SK-N-SH treated with all-trans-retinoic acid at 6 μM for 48 hours (cell line): ENCODE data around the gene PGR.

Source experiments
- ATAC-seq: fragments of 200-7000 bp; cut with Tn5 transposase; 3 replicates; pipeline ENCODE4 v1.9.1; 2020; ENCODE audit warnings: mild to moderate bottlenecking, moderate library complexity
- ARNTL ChIP-seq: fragments of 450-650 bp; formaldehyde crosslinking; IDR thresholded peaks from 2 replicates; pipeline ENCODE4 v1.5.0; 2020; ENCODE audit warnings: low read depth, mild to moderate bottlenecking, moderate library complexity, borderline replicate concordance
- BACH2 ChIP-seq: fragments of 250-450 bp; sonication (Bioruptor Pico); IDR thresholded peaks from 2 replicates; pipeline ENCODE4 v1.9.0; 2021; ENCODE audit warnings: mild to moderate bottlenecking, borderline replicate concordance
- CSDC2 ChIP-seq: fragments of 250-450 bp; sonication (Bioruptor Pico); IDR thresholded peaks from 2 replicates; pipeline ENCODE4 v1.5.0; 2020; ENCODE audit warnings: mild to moderate bottlenecking, moderate library complexity
- ESRRG ChIP-seq: fragments of 250-450 bp; sonication (Bioruptor Pico); IDR thresholded peaks from 2 replicates; pipeline ENCODE4 v1.6.1; 2021; ENCODE audit warnings: mild to moderate bottlenecking
- GLIS3 ChIP-seq: fragments of 250-450 bp; sonication (Bioruptor Pico); IDR thresholded peaks from 2 replicates; pipeline ENCODE4 v1.5.0; 2020; ENCODE audit warnings: mild to moderate bottlenecking, moderate library complexity
- ISL1 ChIP-seq: fragments of 250-450 bp; sonication (Bioruptor Pico); IDR thresholded peaks from 2 replicates; pipeline ENCODE4 v2.1.2; 2022; ENCODE audit warnings: mild to moderate bottlenecking, moderate library complexity
- OSR1 ChIP-seq: fragments of 250-450 bp; sonication (Bioruptor Pico); IDR thresholded peaks from 2 replicates; pipeline ENCODE4 v1.8.0; 2022; ENCODE audit warnings: moderate library complexity, mild to moderate bottlenecking, inconsistent platforms
- PPARA ChIP-seq: fragments of 250-450 bp; sonication (Bioruptor Pico); IDR thresholded peaks from 2 replicates; pipeline ENCODE4 v1.5.0; 2020; ENCODE audit warnings: mild to moderate bottlenecking, borderline replicate concordance
- SNAI2 ChIP-seq: fragments of 250-450 bp; sonication (Bioruptor Pico); IDR thresholded peaks from 2 replicates; pipeline ENCODE4 v1.5.0; 2020; ENCODE audit warnings: mild to moderate bottlenecking, moderate library complexity
- TCF4 ChIP-seq: fragments of 250-450 bp; sonication (Bioruptor Pico); IDR thresholded peaks from 2 replicates; pipeline ENCODE4 v1.8.0; 2021; ENCODE audit warnings: mild to moderate bottlenecking, moderate library complexity, borderline replicate concordance
- TOX ChIP-seq: fragments of 250-450 bp; sonication (Bioruptor Pico); IDR thresholded peaks from 2 replicates; pipeline ENCODE4 v1.8.0; 2021; ENCODE audit warnings: mild to moderate bottlenecking, moderate library complexity, borderline replicate concordance
- ZC3H10 ChIP-seq: fragments of 250-450 bp; sonication (Bioruptor Pico); IDR thresholded peaks from 2 replicates; pipeline ENCODE4 v1.5.1; 2021; ENCODE audit warnings: mild to moderate bottlenecking, moderate library complexity
- ZFP3 ChIP-seq: fragments of 250-450 bp; sonication (Bioruptor Pico); IDR thresholded peaks from 2 replicates; pipeline ENCODE4 v1.5.0; 2020; ENCODE audit warnings: mild to moderate bottlenecking, moderate library complexity
- ZFP30 ChIP-seq: fragments of 450-650 bp; formaldehyde crosslinking; IDR thresholded peaks from 2 replicates; pipeline ENCODE4 v1.5.0; 2022; ENCODE audit warnings: mild to moderate bottlenecking, moderate library complexity
- ZNF565 ChIP-seq: fragments of 450-650 bp; formaldehyde crosslinking; conservative IDR thresholded peaks from 2 replicates; pipeline ENCODE4 v1.5.0; 2020; ENCODE audit warnings: low read depth, mild to moderate bottlenecking, moderate library complexity
- ZNF70 ChIP-seq: fragments of 450-650 bp; formaldehyde crosslinking; IDR thresholded peaks from 2 replicates; pipeline ENCODE4 v1.5.0; 2020; ENCODE audit warnings: mild to moderate bottlenecking, moderate library complexity
- TF ChIP-seq, protein P1 (sequence below): fragments of 250-450 bp; sonication (Bioruptor Pico); IDR thresholded peaks from 2 replicates; pipeline ENCODE4 v1.5.0; 2020; ENCODE audit warnings: mild to moderate bottlenecking, moderate library complexity
- TF ChIP-seq, protein P2 (sequence below): fragments of 250-450 bp; sonication (Bioruptor Pico); IDR thresholded peaks from 2 replicates; pipeline ENCODE4 v1.8.0; 2021; ENCODE audit warnings: low read depth, mild to moderate bottlenecking, moderate library complexity, borderline replicate concordance
- TF ChIP-seq, protein P3 (sequence below): fragments of 250-450 bp; sonication (Bioruptor Pico); IDR thresholded peaks from 2 replicates; pipeline ENCODE4 v1.5.1; 2020; ENCODE audit warnings: low read depth, mild to moderate bottlenecking, moderate library complexity
- TF ChIP-seq, protein P4 (sequence below): fragments of 250-450 bp; sonication (Bioruptor Pico); IDR thresholded peaks from 2 replicates; pipeline ENCODE4 v1.8.0; 2020; ENCODE audit warnings: mild to moderate bottlenecking, moderate library complexity, borderline replicate concordance

PGR gene

DNA sequence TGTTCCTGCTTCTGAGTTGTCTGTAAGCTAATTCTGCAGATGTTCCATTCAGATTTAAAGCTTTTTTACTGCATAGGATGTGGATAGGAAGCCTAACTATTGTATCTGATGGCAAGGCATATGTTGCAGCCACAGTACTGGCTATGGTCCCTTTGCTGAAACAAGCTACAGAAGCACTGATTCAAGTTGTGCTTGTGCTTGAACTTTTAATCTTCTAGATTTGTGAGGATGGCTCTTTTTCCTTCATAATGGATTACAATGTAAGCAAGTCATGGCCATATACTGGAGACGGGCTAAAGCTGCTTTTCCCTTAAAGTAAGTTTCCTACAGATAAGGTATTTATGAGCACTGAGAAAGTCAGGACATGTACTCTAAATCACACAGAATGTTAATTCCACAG is 138.7 kb downstream of the PGR start:
- no peak for ATAC-seq
- no peak for TF ChIP-seq ISL1 (CRISPR knock-in tag)
- no peak for TF ChIP-seq ZNF565 (CRISPR knock-in tag)
- TF ChIP-seq TCF4: no peak
- TF ChIP-seq ZFP3 (CRISPR knock-in tag): no peak
- no peak for TF ChIP-seq TOX (CRISPR knock-in tag)
- TF ChIP-seq BACH2 (CRISPR knock-in tag): no peak
- TF ChIP-seq, protein P1, sequence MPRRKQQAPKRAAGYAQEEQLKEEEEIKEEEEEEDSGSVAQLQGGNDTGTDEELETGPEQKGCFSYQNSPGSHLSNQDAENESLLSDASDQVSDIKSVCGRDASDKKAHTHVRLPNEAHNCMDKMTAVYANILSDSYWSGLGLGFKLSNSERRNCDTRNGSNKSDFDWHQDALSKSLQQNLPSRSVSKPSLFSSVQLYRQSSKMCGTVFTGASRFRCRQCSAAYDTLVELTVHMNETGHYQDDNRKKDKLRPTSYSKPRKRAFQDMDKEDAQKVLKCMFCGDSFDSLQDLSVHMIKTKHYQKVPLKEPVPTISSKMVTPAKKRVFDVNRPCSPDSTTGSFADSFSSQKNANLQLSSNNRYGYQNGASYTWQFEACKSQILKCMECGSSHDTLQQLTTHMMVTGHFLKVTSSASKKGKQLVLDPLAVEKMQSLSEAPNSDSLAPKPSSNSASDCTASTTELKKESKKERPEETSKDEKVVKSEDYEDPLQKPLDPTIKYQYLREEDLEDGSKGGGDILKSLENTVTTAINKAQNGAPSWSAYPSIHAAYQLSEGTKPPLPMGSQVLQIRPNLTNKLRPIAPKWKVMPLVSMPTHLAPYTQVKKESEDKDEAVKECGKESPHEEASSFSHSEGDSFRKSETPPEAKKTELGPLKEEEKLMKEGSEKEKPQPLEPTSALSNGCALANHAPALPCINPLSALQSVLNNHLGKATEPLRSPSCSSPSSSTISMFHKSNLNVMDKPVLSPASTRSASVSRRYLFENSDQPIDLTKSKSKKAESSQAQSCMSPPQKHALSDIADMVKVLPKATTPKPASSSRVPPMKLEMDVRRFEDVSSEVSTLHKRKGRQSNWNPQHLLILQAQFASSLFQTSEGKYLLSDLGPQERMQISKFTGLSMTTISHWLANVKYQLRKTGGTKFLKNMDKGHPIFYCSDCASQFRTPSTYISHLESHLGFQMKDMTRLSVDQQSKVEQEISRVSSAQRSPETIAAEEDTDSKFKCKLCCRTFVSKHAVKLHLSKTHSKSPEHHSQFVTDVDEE: no peak

DNA sequence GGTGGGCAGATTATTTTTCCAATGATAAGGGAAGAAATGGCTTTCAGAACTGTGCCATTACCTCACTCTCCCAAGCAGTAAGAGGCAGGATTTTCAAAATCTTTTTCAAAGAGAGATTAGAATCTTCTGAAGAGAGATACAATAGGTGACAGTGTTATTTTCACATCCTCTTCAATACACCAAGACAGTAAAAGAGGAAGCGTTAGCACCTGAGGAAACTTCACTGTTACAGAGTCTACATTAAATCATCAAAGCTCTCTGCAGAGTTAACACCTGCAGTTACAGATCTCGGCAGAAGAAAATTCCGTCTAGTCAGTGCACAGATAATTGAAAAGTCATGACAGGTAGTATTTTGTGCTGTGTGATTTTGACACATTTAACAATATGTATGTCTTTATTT is 144.9 kb downstream of the PGR start:
- TF ChIP-seq ZNF70 (CRISPR knock-in tag): no peak
- TF ChIP-seq GLIS3 (CRISPR knock-in tag): no peak
- TF ChIP-seq, protein P2, sequence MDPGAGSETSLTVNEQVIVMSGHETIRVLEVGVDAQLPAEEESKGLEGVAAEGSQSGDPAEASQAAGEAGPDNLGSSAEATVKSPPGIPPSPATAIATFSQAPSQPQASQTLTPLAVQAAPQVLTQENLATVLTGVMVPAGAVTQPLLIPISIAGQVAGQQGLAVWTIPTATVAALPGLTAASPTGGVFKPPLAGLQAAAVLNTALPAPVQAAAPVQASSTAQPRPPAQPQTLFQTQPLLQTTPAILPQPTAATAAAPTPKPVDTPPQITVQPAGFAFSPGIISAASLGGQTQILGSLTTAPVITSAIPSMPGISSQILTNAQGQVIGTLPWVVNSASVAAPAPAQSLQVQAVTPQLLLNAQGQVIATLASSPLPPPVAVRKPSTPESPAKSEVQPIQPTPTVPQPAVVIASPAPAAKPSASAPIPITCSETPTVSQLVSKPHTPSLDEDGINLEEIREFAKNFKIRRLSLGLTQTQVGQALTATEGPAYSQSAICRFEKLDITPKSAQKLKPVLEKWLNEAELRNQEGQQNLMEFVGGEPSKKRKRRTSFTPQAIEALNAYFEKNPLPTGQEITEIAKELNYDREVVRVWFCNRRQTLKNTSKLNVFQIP (CRISPR knock-in tag): no peak
- TF ChIP-seq OSR1 (CRISPR knock-in tag): no peak
- no peak for TF ChIP-seq ISL1 (CRISPR knock-in tag)
- no peak for TF ChIP-seq TCF4
- TF ChIP-seq, protein P3, sequence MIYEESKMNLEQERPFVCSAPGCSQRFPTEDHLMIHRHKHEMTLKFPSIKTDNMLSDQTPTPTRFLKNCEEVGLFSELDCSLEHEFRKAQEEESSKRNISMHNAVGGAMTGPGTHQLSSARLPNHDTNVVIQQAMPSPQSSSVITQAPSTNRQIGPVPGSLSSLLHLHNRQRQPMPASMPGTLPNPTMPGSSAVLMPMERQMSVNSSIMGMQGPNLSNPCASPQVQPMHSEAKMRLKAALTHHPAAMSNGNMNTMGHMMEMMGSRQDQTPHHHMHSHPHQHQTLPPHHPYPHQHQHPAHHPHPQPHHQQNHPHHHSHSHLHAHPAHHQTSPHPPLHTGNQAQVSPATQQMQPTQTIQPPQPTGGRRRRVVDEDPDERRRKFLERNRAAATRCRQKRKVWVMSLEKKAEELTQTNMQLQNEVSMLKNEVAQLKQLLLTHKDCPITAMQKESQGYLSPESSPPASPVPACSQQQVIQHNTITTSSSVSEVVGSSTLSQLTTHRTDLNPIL (CRISPR knock-in tag): no peak
- TF ChIP-seq, protein P4, sequence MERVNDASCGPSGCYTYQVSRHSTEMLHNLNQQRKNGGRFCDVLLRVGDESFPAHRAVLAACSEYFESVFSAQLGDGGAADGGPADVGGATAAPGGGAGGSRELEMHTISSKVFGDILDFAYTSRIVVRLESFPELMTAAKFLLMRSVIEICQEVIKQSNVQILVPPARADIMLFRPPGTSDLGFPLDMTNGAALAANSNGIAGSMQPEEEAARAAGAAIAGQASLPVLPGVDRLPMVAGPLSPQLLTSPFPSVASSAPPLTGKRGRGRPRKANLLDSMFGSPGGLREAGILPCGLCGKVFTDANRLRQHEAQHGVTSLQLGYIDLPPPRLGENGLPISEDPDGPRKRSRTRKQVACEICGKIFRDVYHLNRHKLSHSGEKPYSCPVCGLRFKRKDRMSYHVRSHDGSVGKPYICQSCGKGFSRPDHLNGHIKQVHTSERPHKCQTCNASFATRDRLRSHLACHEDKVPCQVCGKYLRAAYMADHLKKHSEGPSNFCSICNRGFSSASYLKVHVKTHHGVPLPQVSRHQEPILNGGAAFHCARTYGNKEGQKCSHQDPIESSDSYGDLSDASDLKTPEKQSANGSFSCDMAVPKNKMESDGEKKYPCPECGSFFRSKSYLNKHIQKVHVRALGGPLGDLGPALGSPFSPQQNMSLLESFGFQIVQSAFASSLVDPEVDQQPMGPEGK (CRISPR knock-in tag): no peak
- TF ChIP-seq BACH2 (CRISPR knock-in tag): no peak
- ATAC-seq: no peak

DNA sequence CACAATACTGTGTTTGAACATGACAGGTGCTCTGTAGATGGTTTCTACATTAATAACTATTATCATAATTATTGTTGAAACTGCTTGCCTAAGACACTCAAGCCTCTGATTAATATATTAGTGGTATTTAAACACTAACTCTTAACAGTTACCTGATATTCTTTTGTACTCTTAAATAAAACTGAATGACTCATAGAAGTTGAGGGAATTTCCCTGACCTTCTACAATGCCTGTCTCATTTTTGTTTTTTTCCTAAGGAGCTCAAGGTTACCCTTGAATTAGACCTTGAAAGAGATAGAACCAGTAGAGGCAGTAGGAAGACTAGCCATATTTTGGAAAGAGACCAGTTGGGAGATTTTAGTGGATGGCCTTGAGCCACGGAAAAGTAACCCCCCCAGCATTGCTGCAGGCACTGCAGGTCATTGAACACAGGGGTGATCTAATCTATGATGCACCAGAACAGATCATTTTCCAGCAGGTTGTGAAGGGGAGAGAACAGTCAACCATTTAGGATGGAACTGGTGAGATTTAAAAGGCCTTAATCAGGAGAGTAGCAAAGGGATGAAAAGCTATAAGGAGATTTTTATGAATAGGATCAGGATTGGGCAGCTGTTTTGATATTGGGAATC is 148.3 kb downstream of the PGR start:
- ATAC-seq: no peak
- TF ChIP-seq CSDC2 (CRISPR knock-in tag) (no peak), ZFP30 (CRISPR knock-in tag) (no peak), ZFP3 (CRISPR knock-in tag) (no peak), PPARA (CRISPR knock-in tag) (no peak), GLIS3 (CRISPR knock-in tag) (no peak), ISL1 (CRISPR knock-in tag) (no peak), ESRRG (CRISPR knock-in tag) (no peak), ZC3H10 (CRISPR knock-in tag) (no peak), TCF4 (no peak), TOX (CRISPR knock-in tag) (no peak), BACH2 (CRISPR knock-in tag) (no peak), SNAI2 (CRISPR knock-in tag) (no peak), OSR1 (CRISPR knock-in tag) (no peak), ARNTL (CRISPR knock-in tag) (no peak)
- TF ChIP-seq, protein P1: no peak
- TF ChIP-seq, protein P3 (CRISPR knock-in tag): no peak
- TF ChIP-seq, protein P4 (CRISPR knock-in tag): no peak
- TF ChIP-seq, protein P2 (CRISPR knock-in tag): no peak
